Measurements from ENCODE around the gene LTBR. TPM values are rescaled to one million over a fixed set of nuclear protein-coding genes. Genes with fewer than 3 reads are reported as not detected.
A peak's percentile ranks its signal among the peaks of the same experiment; 100 is the strongest.

LTBR gene
- total and polyA plus RNA-seq, 2 of the 4 experiments (the other 2 are of a cell fraction) = 19.7 to 62.5 TPM

DNA sequence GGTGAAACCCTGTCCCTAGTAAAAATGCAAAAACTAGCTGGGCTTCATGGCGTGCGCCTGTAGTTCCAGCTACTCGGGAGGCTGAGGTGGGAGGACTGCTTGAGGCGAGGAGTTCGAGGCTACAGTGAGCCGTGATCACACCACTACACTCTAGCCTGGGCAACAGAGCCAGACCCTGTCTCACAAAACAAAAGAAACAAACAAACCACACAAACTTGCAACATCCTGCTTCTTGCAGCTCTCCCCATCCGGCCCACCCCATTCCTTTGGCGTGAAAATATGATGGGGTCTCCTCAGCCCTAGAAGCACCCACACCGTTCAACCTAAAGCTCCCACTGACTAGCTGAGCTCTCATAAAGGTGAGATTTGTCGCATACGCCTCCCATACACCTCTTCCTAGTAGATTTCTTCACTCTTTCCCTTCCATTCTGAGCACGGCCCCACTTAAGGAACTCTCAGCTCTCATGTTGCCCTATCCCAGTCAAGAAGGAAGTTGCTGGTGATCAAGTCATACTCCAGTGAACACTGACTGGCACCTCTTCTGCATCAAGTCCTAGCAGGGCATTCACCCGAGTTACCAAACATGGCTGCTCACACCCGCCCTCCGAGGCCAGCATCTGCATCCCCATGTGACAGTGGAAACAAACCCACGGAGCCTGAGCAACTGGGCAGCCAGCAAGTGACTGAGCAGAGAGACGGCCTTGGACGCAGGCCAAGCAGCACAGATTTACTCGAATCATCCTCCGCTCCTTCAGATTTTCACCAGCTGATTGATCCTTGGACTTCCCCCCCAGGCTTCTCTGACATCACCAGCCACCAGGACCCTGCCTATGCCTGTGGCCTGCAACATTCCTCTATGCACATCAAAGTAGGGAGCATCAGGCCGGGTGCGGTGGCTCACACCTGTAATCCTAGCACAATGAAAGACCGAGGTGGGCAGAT is 41.9 kb downstream of the LTBR start:
- in situ Hi-C loops (cut with MboI; ENCODE audit: low sequenced_read_pairs) = no loop called here
- POLR2A ChIA-PET (ENCODE audit: unreplicated experiment) = no interaction called here

More for the DNA sequence above, 41.9 kb downstream of the LTBR start:
- Histone ChIP-seq H3K56ac (ENCODE audit: extremely low read depth, insufficient read depth, low read length) (no peak overlapping the region), H2AK5ac (ENCODE audit: low read depth, low read length) (no peak overlapping the region), H3K27me3 (ENCODE audit: control insufficient read depth, insufficient read depth, low read length) (no peaks in the 10 kb centered on the region), H3K27ac (ENCODE audit: insufficient read depth, low read length) (no peak overlapping the region), H2AK9ac (replicated peaks; ENCODE audit: low read depth, low read length, poor library complexity) (no peak overlapping the region), H2BK5ac (ENCODE audit: low read depth, low read length, poor library complexity, severe bottlenecking) (no peak overlapping the region), H2BK120ac (ENCODE audit: low read depth, low read length) (no peak overlapping the region), H3K9ac (ENCODE audit: low read depth, low read length) (no peak overlapping the region), H4K20me1 (ENCODE audit: insufficient read depth, low read length) (no peaks in the 10 kb centered on the region), H3K36me3 (ENCODE audit: control insufficient read depth, insufficient read depth, low read length) (no peaks in the 10 kb centered on the region), H3K18ac (ENCODE audit: low read depth, low read length) (no peak overlapping the region), H3K14ac (replicated peaks; ENCODE audit: low read depth, low read length) (no peak overlapping the region), H3K23ac (ENCODE audit: low read depth, low read length) (no peak overlapping the region), H3K4ac (ENCODE audit: low read depth, low read length) (no peak overlapping the region), H4K8ac (ENCODE audit: low read depth in 2 of 2, low read length in 2 of 2) (no peak overlapping the region), H3K9me1 (ENCODE audit: insufficient read depth, low read length) (peaks cover 6% of the 10 kb centered on the region), H3K4me1 (ENCODE audit: control insufficient read depth, insufficient read depth, low read length) (peaks cover 4% of the 10 kb centered on the region), H3K4me2 (ENCODE audit: low read depth, low read length) (no peak overlapping the region), H4K91ac (ENCODE audit: insufficient read depth, low read depth, low read length) (no peak overlapping the region), H2AFZ (replicated peaks; ENCODE audit: low read length, poor library complexity) (no peak overlapping the region), H3K4me3 (ENCODE audit: insufficient read depth, low read depth, low read length) (no peak overlapping the region), H4K5ac (ENCODE audit: low read depth, low read length) (no peak overlapping the region), H2BK15ac (ENCODE audit: low read depth, low read length) (no peak overlapping the region), H3K79me1 (ENCODE audit: low read depth in 1 of 2, low read length in 2 of 2) (no peaks in the 10 kb centered on the region), H3K9me3 (ENCODE audit: control insufficient read depth, insufficient read depth, low read length) (no peaks in the 10 kb centered on the region), H2BK20ac (ENCODE audit: low read depth, low read length) (no peak overlapping the region)
- no peak for ATAC-seq (ENCODE audit: low read depth)
- 73% methylated on average over 9 of the region's 23 CpGs; no CpG with 5 or more reads in 1 of the 2 experiments for WGBS, 2 experiments (ENCODE audit: extremely low coverage in 2 of 2, insufficient read length in 1 of 2)
- no peak for TF ChIP-seq CHD1 (IDR thresholded peaks at IDR 0.05; ENCODE audit: low read depth, low read length)
- TF ChIP-seq POLR2A (IDR thresholded peaks at IDR 0.05; ENCODE audit: low read depth, low read length) = no peak
- no peak for TF ChIP-seq RAD21 (IDR thresholded peaks at IDR 0.05; ENCODE audit: low read length)
- TF ChIP-seq SMC3 (IDR thresholded peaks at IDR 0.05; ENCODE audit: low read depth, low read length) = no peak
- TF ChIP-seq MXI1 (IDR thresholded peaks at IDR 0.05; ENCODE audit: borderline replicate concordance, low read depth, low read length) = no peak
- no peak for TF ChIP-seq RCOR1 (IDR thresholded peaks at IDR 0.05; ENCODE audit: insufficient replicate concordance, low read length)
- no peak for TF ChIP-seq FOS (IDR thresholded peaks at IDR 0.05; ENCODE audit: low read depth, low read length)
- no peak for TF ChIP-seq MAZ (IDR thresholded peaks at IDR 0.05; ENCODE audit: borderline replicate concordance, low read depth, low read length)
- TF ChIP-seq USF2 (IDR thresholded peaks at IDR 0.05; ENCODE audit: low read depth, low read length) = no peak
- no peak for TF ChIP-seq BHLHE40 (IDR thresholded peaks at IDR 0.05; ENCODE audit: low read depth, low read length)
- TF ChIP-seq CEBPB (IDR thresholded peaks at IDR 0.05; ENCODE audit: low read depth, low read length) = no peak
- TF ChIP-seq RFX5 (IDR thresholded peaks at IDR 0.05; ENCODE audit: low read depth, low read length) = no peak
- no peak for TF ChIP-seq NFE2L2 (IDR thresholded peaks at IDR 0.05; ENCODE audit: low read depth, low read length)
- TF ChIP-seq, protein P1, sequence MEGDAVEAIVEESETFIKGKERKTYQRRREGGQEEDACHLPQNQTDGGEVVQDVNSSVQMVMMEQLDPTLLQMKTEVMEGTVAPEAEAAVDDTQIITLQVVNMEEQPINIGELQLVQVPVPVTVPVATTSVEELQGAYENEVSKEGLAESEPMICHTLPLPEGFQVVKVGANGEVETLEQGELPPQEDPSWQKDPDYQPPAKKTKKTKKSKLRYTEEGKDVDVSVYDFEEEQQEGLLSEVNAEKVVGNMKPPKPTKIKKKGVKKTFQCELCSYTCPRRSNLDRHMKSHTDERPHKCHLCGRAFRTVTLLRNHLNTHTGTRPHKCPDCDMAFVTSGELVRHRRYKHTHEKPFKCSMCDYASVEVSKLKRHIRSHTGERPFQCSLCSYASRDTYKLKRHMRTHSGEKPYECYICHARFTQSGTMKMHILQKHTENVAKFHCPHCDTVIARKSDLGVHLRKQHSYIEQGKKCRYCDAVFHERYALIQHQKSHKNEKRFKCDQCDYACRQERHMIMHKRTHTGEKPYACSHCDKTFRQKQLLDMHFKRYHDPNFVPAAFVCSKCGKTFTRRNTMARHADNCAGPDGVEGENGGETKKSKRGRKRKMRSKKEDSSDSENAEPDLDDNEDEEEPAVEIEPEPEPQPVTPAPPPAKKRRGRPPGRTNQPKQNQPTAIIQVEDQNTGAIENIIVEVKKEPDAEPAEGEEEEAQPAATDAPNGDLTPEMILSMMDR (conservative IDR thresholded peaks at IDR 0.05; ENCODE audit: low read depth, low read length) = no peak
- BruUV-seq (replicated peaks) = no TSS peak
- dilution Hi-C loops (cut with HindIII; ENCODE audit: low sequenced_read_pairs, unreplicated experiment) = no loop called here
- intact Hi-C loops (cut with micrococcal nuclease) = no loop called here
- DNase-seq = peak; percentile 6
- CTCF ChIA-PET = interaction anchor here (0.9 kb wide), 1 partner anchor 40 kb away, joined by 4 read pairs; no protein-coding TSS in a partner anchor
